Measurements from ENCODE around the gene PRLR.

- TF ChIP-seq CTCF (IDR thresholded peaks at IDR 0.05): no peak
- no peak for TF ChIP-seq POLR2A (IDR thresholded peaks at IDR 0.05)
Observed at GRCh38 chr5:35046774-35047173, 183.5 kb downstream of the PRLR start.

All from right lobe of liver (tissue), 4 donors.